GM19467 (cell line): ENCODE data around the gene RCAN1.

ENCODE experiments used
- ATAC-seq: cut with Tn5 transposase; IDR thresholded peaks from one replicate; pipeline ENCODE4 v1.9.1; 2021; ENCODE audit warnings: mild to moderate bottlenecking, moderate library complexity; ENCODE audit not compliant: unreplicated experiment

The RCAN1 gene

GRCh38 chr21:34599534-34600101, 15.3 kb downstream of the RCAN1 start:
- no peak for ATAC-seq

GRCh38 chr21:34598931-34599400, 15.9 kb downstream of the RCAN1 start:
- ATAC-seq, result no peak

GRCh38 chr21:34597406-34597805, 17.5 kb downstream of the RCAN1 start:
- no peak for ATAC-seq

- no peak for ATAC-seq
Measured at GRCh38 chr21:34596561-34597271, 18.2 kb downstream of the RCAN1 start.

- no peak for ATAC-seq
Measured at GRCh38 chr21:34595457-34595856, 19.5 kb downstream of the RCAN1 start.

- ATAC-seq, result no peak
Measured at GRCh38 chr21:34594566-34595234, 20.2 kb downstream of the RCAN1 start.

GRCh38 chr21:34593954-34594531, 20.9 kb downstream of the RCAN1 start:
- no peak for ATAC-seq

GRCh38 chr21:34593423-34593822, 21.5 kb downstream of the RCAN1 start:
- ATAC-seq, result no peak

- no peak for ATAC-seq
Measured at GRCh38 chr21:34592120-34592955, 22.6 kb downstream of the RCAN1 start.

- no peak for ATAC-seq
Measured at GRCh38 chr21:34590520-34590919, 24.4 kb downstream of the RCAN1 start.

GRCh38 chr21:34589511-34590282, 25.2 kb downstream of the RCAN1 start:
- no peak for ATAC-seq

- ATAC-seq, result no peak
Measured at GRCh38 chr21:34583926-34584563, 30.9 kb downstream of the RCAN1 start.

- no peak for ATAC-seq
Measured at GRCh38 chr21:34582506-34583150, 32.3 kb downstream of the RCAN1 start.

GRCh38 chr21:34580181-34580700, 34.7 kb downstream of the RCAN1 start:
- no peak for ATAC-seq

- no peak for ATAC-seq
Measured at GRCh38 chr21:34579411-34579810, 35.5 kb downstream of the RCAN1 start.

GRCh38 chr21:34576041-34576511, 38.8 kb downstream of the RCAN1 start:
- no peak for ATAC-seq

- no peak for ATAC-seq
Measured at GRCh38 chr21:34574601-34575529, 40.0 kb downstream of the RCAN1 start.

GRCh38 chr21:34571994-34572393, 42.9 kb downstream of the RCAN1 start:
- ATAC-seq, result no peak
